ENCODE data around the gene CLUH.

CLUH gene

GRCh38 chr17:2734939-2735338, 23.4 kb upstream of the CLUH start:
- H3K4me3 ChIP-seq (replicated peaks; ENCODE audit: low read depth, low read length) = no peak overlapping the region
- TF ChIP-seq CTCF (IDR thresholded peaks at IDR 0.05; ENCODE audit: low read length, missing control alignments) = no peak
- DNase-seq (ENCODE audit: low read depth) = no peak

- DNase-seq (ENCODE audit: low read depth) = no peak
- TF ChIP-seq CTCF (IDR thresholded peaks at IDR 0.05; ENCODE audit: low read length, missing control alignments) = no peak
- H3K4me3 ChIP-seq (replicated peaks; ENCODE audit: low read depth, low read length) = no peak overlapping the region
These were observed 20.2 kb upstream of the CLUH start for GRCh38 chr17:2731807-2732206.

- H3K4me3 ChIP-seq (replicated peaks; ENCODE audit: low read depth, low read length) = no peak overlapping the region
- no peak for DNase-seq (ENCODE audit: low read depth)
- no peak for TF ChIP-seq CTCF (IDR thresholded peaks at IDR 0.05; ENCODE audit: low read length, missing control alignments)
These were observed 19.3 kb upstream of the CLUH start for GRCh38 chr17:2730764-2731353.

GRCh38 chr17:2724784-2725164, 13.2 kb upstream of the CLUH start:
- no peak for TF ChIP-seq CTCF (IDR thresholded peaks at IDR 0.05; ENCODE audit: low read length, missing control alignments)
- H3K4me3 ChIP-seq (replicated peaks; ENCODE audit: low read depth, low read length) = no peak overlapping the region
- DNase-seq (ENCODE audit: low read depth) = peak; percentile 40

GRCh38 chr17:2723997-2724783, 12.6 kb upstream of the CLUH start:
- TF ChIP-seq CTCF (IDR thresholded peaks at IDR 0.05; ENCODE audit: low read length, missing control alignments) = no peak
- H3K4me3 ChIP-seq (replicated peaks; ENCODE audit: low read depth, low read length) = no peak overlapping the region
- no peak for DNase-seq (ENCODE audit: low read depth)

GRCh38 chr17:2723505-2723996, 12.0 kb upstream of the CLUH start:
- no peak for TF ChIP-seq CTCF (IDR thresholded peaks at IDR 0.05; ENCODE audit: low read length, missing control alignments)
- DNase-seq (ENCODE audit: low read depth) = no peak
- H3K4me3 ChIP-seq (replicated peaks; ENCODE audit: low read depth, low read length) = no peak overlapping the region

All from fibroblast of pulmonary artery (primary cell).